ENCODE results near the gene ZNF592. TPM values are rescaled to one million over a fixed set of nuclear protein-coding genes. Genes with fewer than 3 reads are reported as not detected.

The ZNF592 gene
- total RNA-seq, 4 donors from 2014 or later: 18.3 to 28.0 (median 21.2) TPM

DNA sequence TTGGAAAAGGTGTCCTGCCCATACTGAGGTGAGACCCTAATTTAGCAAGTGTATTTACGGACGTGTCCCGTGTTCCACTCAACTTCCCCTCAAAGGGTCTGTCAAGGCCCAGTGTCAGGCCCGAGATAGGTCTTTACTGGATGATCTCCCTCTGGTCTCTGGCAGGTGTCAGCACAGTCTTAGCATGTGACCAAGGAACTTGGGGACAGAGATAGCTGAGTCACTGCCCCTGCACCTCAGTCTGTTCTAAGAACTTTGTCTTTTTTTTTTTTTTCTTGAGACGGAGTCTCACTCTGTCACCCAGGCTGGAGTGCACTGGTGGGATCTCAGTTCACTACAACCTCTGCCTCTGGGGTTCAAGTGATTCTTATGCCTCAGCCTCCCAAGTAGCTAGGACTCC, 36.7 kb downstream of the ZNF592 start:
- intact Hi-C loops (cut with DNase I): loop anchor here (10.0 kb wide), 1 partner anchor 60 kb away; no protein-coding TSS in a partner anchor
- Histone ChIP-seq H3K27ac (peak overlapping the region; percentile 71 to 82 (median 77)), H3K4me1 (peaks cover 22 to 27% of the 10 kb centered on the region in 2 donors), H3K4me3 (replicated peaks in 1 of 3) (no peak overlapping the region), H3K27me3 (no peaks in the 10 kb centered on the region), H3K9me3 (no peaks in the 10 kb centered on the region), H3K36me3 (peaks cover 25% of the 10 kb centered on the region in 2 donors)
- TF ChIP-seq, protein P1, sequence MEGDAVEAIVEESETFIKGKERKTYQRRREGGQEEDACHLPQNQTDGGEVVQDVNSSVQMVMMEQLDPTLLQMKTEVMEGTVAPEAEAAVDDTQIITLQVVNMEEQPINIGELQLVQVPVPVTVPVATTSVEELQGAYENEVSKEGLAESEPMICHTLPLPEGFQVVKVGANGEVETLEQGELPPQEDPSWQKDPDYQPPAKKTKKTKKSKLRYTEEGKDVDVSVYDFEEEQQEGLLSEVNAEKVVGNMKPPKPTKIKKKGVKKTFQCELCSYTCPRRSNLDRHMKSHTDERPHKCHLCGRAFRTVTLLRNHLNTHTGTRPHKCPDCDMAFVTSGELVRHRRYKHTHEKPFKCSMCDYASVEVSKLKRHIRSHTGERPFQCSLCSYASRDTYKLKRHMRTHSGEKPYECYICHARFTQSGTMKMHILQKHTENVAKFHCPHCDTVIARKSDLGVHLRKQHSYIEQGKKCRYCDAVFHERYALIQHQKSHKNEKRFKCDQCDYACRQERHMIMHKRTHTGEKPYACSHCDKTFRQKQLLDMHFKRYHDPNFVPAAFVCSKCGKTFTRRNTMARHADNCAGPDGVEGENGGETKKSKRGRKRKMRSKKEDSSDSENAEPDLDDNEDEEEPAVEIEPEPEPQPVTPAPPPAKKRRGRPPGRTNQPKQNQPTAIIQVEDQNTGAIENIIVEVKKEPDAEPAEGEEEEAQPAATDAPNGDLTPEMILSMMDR (IDR thresholded peaks at IDR 0.05): no peak
- no peak for TF ChIP-seq POLR2A (IDR thresholded peaks at IDR 0.05)
- 75 to 79% methylated on average over 5 of the region's 5 CpGs for WGBS, 2 donors
- no peak for DNase-seq

DNA sequence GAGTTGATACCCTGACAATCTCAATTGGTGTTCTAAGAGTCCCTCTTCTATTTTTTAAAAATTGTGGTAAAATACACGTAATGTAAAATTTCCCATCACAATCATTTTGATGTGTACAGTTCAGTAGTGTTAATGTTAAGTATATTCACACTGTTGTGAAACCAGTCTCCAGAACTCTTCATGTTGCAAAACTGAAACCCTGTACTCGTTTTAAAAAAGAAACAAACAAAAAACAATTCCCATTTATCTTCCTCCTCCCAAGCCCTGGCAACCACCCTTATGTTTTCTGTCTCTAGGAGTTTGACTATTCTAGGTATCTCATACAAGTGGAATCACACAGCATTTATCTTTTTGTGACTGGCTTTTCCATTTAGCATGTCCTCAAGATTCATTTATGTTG, 40.1 kb downstream of the ZNF592 start:
- Histone ChIP-seq H3K4me1 (peaks cover 22 to 30% of the 10 kb centered on the region in 2 donors), H3K27ac (no peak overlapping the region), H3K4me3 (replicated peaks in 1 of 3) (no peak overlapping the region), H3K27me3 (no peaks in the 10 kb centered on the region), H3K36me3 (peaks cover 14 to 16% of the 10 kb centered on the region in 2 donors), H3K9me3 (no peaks in the 10 kb centered on the region)
- WGBS, 2 donors: 65 to 79% methylated on average over 2 of the region's 2 CpGs
- TF ChIP-seq, protein P1 (IDR thresholded peaks at IDR 0.05): no peak
- TF ChIP-seq POLR2A (IDR thresholded peaks at IDR 0.05): no peak
- intact Hi-C loops (cut with DNase I): loop anchor here (10.0 kb wide), 1 partner anchor 56 kb away; no protein-coding TSS in a partner anchor
- no peak for DNase-seq

DNA sequence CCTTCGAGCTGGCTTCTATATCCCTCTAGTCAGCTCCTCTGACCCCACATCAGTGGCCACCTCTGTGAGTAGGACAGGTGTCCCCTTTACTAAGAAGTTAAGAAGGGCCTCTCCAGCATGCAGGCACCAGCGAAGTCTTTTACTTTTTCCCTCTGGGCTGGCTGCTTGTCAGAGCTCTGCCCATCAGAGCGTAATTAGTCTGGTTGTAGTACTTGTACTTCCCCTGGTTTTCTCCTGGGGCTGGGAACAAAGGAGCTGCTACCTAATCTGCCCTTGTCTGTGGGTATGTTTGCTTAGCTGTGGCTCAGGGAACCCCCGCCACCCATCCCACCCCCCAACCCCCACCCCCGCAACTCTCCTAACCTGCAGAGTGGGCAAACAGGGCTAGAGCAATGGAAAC, 41.4 kb downstream of the ZNF592 start:
- TF ChIP-seq, protein P1 (IDR thresholded peaks at IDR 0.05): no peak
- no peak for TF ChIP-seq POLR2A (IDR thresholded peaks at IDR 0.05)
- no peaks in the 10 kb centered on the region for H3K27me3 ChIP-seq
- H3K27ac ChIP-seq: peak overlapping the region in 2 of 3 donors; percentile 34 to 53
- no peaks in the 10 kb centered on the region for H3K9me3 ChIP-seq
- H3K36me3 ChIP-seq: peaks cover 3 to 6% of the 10 kb centered on the region in 2 donors
- peak; percentile 74 to 75 for DNase-seq
- no peak overlapping the region for H3K4me3 ChIP-seq (replicated peaks in 1 of 3)
- intact Hi-C loops (cut with DNase I): loop anchor here (10.0 kb wide), 1 partner anchor 55 kb away; no protein-coding TSS in a partner anchor
- H3K4me1 ChIP-seq: peaks cover 22 to 30% of the 10 kb centered on the region in 2 donors
- 23 to 55% methylated on average over 5 of the region's 5 CpGs for WGBS, 2 donors

DNA sequence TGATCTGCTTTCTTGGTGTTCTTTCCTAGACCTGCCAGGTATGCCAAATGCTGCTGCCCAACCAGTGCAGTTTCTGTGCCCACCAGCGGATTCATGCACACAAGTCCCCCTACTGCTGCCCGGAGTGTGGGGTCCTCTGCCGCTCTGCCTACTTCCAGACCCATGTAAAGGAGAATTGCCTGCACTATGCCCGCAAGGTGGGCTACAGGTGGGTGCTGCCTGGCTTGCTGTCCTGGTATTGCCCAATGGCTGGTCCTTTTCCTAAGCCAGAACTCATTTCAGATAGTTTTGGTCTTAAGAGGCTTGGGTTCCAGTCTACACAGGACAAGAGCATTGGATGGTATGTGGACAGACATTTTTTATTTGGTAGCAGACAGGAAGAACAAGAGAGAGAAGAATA, 42.3 kb downstream of the ZNF592 start:
- intact Hi-C loops (cut with DNase I): no loop called here
- no peak for TF ChIP-seq POLR2A (IDR thresholded peaks at IDR 0.05)
- TF ChIP-seq, protein P1 (IDR thresholded peaks at IDR 0.05): no peak
- no peak overlapping the region for H3K27ac ChIP-seq
- DNase-seq: no peak
- no peak overlapping the region for H3K4me3 ChIP-seq (replicated peaks in 1 of 3)
- 100% methylated on average over 1 to 4 of the region's 4 CpGs for WGBS, 2 donors
- H3K36me3 ChIP-seq: peaks cover 3 to 8% of the 10 kb centered on the region in 2 donors
- no peaks in the 10 kb centered on the region for H3K27me3 ChIP-seq
- no peaks in the 10 kb centered on the region for H3K9me3 ChIP-seq
- peaks cover 15 to 21% of the 10 kb centered on the region in 2 donors for H3K4me1 ChIP-seq

DNA sequence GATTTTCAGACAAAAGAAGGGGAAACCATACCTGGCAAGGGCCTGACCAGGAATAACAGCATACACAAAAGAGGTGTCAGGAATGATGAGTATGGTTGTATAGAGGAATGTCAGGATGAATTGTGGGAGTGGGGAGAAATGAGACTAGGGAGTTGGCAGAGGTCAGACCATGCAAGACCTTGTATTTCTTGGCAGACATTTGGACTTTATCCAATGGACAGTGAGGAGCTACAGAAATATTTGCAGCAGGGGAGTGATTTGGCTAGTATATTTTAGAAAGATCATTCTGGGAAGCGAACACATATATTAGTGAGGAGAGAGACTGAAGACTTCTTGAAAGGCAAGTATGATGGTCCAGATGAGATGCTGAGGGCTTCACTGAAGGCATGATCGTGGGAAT, 43.4 kb downstream of the ZNF592 start:
- intact Hi-C loops (cut with DNase I): no loop called here
- 94 to 98% methylated on average over 2 of the region's 2 CpGs for WGBS, 2 donors
- Histone ChIP-seq H3K27ac (no peak overlapping the region), H3K4me1 (peaks cover 7 to 11% of the 10 kb centered on the region in 2 donors), H3K36me3 (peaks cover 4 to 11% of the 10 kb centered on the region in 2 donors), H3K27me3 (no peaks in the 10 kb centered on the region), H3K9me3 (no peaks in the 10 kb centered on the region), H3K4me3 (replicated peaks in 1 of 3) (no peak overlapping the region)
- DNase-seq: no peak
- TF ChIP-seq, protein P1 (IDR thresholded peaks at IDR 0.05): no peak
- TF ChIP-seq POLR2A (IDR thresholded peaks at IDR 0.05): no peak
